NCI-H1417 (cell line): ENCODE data around the gene MPZL3.
"Not testable (repeated sequence)": the region's sequence is repeated elsewhere in the genome, so short reads cannot be mapped to it uniquely, and the experiment has no call there.

ENCODE experiments used
- DNase-seq, 3 experiments: peaks; one replicate each; lab custom pipeline; 2025; lab: John Stamatoyannopoulos, UW

Gene MPZL3

GRCh38 chr11:118184784-118185579, 67.2 kb downstream of the MPZL3 start:
- DNase-seq, result no peak

GRCh38 chr11:118183691-118184090, 68.5 kb downstream of the MPZL3 start:
- not testable (repeated sequence) for DNase-seq

GRCh38 chr11:118180300-118180703, 71.9 kb downstream of the MPZL3 start:
- no peak for DNase-seq

GRCh38 chr11:118176778-118177134, 75.4 kb downstream of the MPZL3 start:
- no peak for DNase-seq
